Activated CD4-positive, alpha-beta T cell treated with anti-CD3 and anti-CD28 coated beads for 1 hour (primary cell): ENCODE measurements around the gene SCYGR8.
"Not testable (repeated sequence)": the region's sequence is repeated elsewhere in the genome, so short reads cannot be mapped to it uniquely, and the experiment has no call there.

Source experiments
- DNase-seq: peaks from one replicate; pipeline ENCODE4 v3.0.0-alpha.2; 2020

The SCYGR8 gene, protein sequence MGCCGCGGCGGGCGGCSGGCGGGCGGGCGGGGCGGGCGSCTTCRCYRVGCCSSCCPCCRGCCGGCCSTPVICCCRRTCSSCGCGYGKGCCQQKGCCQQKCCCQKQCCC

DNA sequence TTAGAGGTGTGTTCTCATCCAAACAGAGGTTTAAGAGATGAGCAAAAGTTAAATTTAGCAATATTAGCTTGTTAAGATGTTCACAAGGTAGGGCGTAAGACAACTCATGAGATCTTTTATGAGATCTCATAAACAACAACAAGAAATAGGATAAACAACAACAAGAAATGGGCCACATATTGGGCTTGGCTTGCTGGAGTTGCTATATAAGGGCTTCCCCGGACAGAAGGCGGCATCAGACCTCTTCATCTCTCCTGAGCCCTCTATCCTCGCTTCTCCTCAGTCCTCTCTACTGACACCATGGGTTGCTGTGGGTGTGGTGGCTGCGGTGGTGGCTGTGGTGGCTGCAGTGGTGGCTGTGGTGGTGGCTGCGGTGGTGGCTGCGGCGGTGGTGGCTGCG lies at the start of gene SCYGR8:
Gene SCYGR8, plus strand, starts transcription at position 301 of the 400 bp plus-strand sequence. Its CDS starts 0 bp downstream, at position 301.
- no peak for DNase-seq

DNA sequence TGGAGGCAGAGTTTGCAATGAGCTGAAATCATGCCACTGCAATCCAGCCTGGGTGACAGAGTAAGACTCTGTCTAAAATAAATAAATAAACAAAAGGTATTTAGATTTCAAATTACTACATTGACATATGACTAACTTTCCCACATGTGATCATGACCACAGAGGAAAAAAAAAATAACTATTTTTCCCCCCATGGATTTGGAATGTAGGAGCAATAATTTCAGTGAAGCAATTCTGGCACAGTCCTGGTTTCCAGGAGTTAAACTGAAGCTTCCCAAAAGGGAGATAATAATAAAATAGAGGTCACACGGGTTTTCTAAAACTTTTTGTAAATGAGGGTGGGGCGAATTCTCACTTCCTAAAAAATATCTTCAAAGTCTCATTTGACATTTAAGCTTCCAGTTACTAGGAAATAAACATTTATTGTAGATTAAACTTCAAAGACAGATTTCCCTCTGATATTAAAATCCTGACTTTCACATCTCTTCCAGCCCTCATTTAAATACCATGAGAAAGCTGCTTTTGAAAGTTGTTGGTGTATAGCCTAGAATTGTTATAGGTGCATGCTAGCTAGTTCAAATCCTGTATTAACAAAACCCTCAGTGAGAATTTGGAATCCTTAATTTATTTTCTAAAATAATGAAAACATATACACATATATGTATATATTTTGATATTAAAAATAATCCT lies 48.6 kb upstream of the SCYGR8 start:
- DNase-seq, result no peak

DNA sequence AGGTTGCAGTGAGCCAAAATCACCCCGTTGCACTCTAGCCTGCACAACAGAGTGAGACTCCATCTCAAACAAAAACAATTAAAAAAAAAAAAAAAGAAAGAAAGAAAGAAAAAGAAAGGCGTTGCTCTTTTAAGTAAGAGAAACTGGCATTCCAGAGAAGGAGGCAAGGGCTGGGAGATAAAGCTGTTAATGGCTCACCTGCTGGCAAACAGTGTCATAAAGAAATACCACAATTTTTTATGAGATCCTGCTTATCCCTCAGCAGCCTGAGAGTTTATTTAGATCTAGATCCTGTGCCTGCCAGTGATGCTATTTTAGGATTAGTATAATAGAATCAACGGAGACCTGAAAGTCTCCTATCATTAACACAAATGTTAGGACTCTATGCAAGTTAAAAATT lies 44.1 kb upstream of the SCYGR8 start:
- no peak for DNase-seq

DNA sequence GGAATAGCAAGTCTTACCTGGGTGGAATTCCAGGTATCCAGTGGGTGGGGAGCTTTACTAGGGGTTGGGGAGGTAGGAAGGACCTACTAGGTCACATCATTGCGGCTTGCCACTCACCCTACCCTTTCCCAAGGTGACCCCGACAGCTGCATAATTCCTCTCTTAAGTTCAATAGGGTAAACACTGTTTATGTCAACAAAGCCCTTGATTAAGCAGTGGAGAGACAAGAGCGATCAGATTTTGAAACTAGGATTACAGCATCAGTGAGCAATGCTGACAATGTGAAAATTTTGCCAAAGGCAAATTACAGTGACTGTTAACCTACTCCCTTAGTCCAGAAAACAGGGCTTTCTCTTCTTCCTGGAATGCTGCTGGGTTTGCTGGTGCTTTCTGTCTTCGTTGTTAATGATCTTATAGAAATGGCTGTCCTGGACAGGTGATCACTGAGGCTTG lies 42.4 kb upstream of the SCYGR8 start:
- DNase-seq, result no peak

DNA sequence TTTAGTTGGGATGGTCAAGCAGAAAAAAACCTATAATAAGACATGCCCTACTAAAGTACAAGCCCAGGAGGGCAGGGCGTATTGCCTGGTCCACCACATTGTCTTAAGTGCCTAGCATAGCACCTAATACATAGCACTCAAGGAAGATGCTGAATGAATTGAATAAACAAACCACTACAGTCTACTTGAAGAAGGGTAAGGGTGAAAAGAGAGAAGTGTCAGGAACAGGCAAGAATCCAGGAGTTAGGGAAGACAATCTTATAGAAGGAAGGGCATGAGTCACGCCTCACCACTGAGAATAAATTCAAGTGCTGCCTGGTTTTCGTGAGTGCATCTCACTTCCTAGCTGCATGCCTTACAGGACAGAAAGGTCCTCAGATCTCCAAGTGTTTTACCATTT lies 41.7 kb upstream of the SCYGR8 start:
- no peak for DNase-seq

DNA sequence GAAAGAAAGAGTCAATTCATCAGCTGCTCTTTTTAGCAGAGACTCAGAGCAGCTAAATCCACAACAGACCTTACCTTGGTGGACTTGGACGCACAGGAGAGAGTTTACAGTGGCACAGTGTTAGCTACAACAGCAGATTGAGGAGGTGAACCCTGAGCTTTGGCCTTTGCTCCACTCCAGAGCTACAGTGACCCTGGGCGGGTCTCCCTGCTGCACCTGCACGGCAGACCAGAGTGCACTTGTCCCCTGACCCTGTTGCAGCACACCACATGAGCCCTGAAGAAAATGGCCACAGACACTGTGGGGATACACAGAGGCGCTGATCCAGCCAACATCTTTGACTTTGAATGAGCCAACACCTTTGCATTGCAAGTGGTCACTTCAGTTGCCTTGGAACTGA lies 38.8 kb upstream of the SCYGR8 start:
- no peak for DNase-seq

DNA sequence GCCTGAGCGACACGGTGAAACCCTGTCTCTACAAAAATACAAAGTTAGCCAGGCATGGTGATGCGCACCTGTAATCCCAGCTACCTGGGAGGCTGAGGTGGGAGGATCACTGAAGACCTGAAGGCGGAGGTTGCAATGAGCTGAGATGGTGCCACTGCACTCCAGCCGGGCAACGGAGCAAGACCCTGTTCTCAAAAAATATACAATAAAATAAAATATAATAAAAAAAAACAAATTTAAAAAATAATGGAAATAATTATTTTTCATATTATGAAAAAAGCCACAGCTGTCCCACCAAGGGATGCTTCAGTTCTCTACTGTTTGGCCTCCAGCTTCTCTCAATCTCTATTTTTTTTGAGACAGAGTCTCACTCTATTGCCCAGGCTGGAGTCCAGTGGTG lies 38.3 kb upstream of the SCYGR8 start:
- DNase-seq, result no peak

DNA sequence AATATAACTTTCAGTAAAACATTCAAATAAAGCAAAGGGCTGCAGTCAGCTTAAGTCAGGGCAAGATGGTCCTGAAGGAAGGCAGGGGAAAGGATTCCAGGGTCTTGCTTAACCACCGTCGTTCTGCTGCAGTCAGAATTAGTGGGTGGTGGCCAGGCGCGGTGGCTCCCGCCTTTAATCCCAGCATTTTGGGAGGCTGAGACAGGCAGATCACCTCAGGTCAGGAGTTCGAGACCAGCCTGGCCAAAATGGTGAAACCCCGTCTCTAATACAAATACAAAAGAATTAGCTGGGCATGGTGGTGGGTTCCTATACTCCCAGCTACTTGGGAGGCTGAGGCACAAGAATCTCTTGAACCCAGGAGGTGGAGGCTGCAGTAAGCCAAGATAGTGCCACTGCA lies 34.7 kb upstream of the SCYGR8 start:
- no peak for DNase-seq

DNA sequence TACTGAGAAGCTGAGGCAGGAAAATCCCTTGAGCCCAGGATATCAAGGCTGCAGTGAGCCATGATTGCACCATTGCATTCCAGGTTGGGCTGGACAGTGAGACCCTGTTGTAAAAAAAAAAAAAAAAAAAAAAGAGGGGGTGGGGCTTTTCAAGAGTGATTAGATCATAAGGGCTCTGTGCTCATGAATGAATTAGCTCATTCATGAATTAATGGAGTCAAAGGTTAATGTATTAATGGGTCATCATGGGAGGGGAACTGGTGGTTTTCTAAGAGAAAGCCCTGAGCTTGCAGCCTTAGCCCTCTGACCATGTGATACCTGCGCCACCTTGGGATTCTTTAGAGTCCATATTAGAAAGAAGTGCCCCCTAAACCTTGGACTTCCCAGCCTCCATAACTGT lies 32.4 kb upstream of the SCYGR8 start:
- no peak for DNase-seq

DNA sequence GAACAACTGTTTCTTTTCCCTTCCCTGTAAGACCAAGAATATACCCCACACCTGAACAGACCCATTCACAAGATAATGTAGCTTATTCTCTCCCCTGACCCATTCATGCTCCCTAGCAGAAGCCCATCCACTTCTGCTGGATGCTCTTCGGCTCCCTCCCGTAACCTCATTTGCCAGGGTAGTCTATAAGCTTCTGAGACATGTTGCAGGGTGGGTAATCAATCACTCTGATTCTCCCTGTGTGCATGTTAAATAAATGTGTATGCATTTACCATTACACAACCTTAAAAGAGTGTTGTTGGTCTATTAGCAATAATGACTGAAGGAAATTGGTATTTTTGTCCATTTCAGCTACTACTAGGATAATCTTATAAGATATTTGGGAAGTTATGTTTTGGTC lies 29.2 kb upstream of the SCYGR8 start:
- no peak for DNase-seq

DNA sequence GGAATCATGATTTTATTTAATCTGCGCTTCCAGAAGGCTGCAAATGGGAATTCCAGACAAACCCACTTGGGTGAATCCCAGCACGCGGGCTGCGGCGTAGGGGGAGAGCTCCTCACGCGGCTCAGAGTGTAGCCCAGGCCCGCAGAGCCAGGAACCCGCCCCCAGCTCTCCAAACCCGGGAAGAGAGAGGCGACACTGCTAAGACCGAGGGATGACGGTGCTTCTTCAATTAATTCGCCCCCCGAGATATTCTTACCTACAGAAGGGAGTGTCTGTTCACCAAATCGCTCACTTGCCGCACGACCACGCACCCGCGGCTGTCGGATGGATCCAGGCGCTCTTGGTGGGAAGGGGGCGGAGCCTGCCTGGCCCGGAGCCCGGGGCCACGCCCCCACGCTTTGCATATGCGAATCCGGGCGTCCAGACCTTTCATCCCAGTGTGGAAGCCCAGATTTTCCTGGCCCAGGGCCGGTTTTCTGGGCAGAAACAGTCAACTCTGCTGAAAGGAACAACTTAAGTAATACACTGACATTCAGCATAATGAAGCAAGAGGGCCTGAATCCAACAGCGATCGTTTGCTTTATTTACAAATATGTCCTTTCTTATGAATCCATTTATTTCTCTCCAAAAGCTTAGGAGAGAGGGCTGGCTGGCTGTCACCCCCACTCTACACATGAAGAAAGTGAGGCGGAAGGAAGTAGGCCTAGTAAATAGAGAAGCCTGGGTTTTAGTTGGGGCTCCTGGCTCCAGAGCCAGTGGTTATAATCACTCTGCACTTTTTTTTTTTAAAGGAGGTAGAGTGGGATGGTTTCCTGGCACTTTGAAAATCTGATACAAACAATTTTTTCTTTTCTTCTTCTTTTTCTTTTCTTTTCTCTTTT lies 27.8 kb upstream of the SCYGR8 start, which contains the start of gene SLC19A3:
Gene SLC19A3, minus strand, starts transcription at position 342 of the 881 bp plus-strand sequence. CDS start 15,710 bp downstream, outside the sequence.
- DNase-seq, result no peak

DNA sequence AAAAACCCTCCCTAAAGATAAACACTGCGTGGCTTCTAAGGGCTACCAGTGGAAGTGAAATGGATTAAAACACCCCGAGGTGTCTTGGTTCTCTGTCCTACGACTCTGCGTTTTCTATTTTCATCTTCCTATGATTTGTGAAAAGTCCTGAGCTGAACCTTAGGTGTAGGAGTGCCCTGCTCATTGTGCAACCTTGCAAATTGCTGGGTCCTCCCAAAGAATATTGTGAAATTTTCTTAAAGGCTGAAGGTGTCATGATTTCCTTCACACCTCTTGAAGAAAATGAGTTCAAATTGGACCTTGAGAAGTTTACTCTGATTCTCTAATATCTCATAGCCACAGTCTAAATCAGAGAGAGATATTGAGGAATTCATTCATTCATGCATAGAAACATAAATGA lies 26.1 kb upstream of the SCYGR8 start:
- no peak for DNase-seq

DNA sequence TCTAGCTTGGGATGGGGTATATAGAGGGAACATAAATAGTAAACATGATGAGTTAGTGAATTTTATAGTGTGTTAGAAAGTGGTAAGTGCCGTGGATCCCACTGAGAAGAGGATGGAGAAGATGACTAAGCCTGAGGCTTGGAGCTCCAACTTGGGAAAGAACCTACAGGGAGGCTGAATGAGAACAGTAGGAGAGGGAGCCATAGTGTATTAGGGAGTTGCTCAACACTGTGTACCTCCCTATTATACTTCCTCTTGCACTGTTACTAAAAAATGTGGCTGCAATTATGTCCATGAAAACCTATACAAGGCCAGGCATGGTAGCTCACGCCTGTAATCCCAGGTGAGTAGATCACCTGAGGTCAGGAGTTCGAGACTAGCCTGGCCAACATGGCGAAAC lies 25.0 kb upstream of the SCYGR8 start:
- no peak for DNase-seq

DNA sequence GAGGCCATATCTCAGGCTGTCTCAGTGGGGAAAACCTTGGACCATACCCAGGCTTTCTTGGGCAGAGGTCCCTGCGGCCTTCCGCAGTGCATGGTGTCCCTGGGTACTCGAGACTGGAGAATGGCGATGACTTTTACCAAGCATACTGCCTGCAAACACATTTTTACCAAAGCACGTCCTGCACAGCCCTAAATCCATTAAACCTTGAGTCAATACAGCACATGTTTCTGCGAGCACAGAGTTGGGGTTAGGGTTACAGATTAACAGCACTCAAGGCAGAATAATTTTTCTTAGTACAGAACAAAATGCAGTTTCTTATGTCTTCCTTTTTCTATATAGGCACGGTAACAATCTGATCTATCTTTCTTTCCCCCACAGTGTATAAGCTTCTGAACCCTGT lies 22.9 kb upstream of the SCYGR8 start:
- not testable (repeated sequence) for DNase-seq

DNA sequence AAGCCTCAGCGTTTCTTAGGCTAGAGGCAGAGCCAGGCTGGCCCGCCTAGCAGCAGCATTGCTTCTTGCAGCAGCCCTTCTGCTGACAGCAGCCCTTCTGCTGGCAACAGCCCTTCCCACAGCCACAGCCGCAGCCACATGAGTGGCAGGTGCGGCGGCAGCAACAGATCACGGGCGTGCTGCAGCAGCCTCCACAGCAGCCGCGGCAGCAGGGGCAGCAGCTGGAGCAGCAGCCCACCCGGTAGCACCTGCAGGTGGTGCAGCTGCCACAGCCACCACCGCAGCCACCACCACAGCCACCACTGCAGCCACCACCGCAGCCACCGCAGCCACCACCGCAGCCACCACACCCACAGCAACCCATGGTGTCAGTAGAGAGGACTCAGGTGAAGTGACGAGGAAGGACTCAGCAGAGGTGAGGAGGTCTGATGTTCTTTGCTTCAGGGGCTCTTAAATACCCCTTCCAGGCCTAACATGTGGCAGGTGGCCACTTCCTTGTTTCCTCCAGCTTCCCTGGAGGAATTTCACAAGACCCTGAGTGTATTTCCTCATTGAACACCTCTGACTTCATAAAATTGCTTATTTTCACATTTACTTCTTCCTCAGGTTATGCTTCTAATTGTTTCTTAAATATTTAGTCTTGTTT lies 21.2 kb upstream of the SCYGR8 start, which contains the start of gene SCYGR6:
Gene SCYGR6, minus strand, starts transcription at position 364 of the 646 bp plus-strand sequence. Its CDS starts 0 bp downstream, at position 364.
- DNase-seq, result no peak

DNA sequence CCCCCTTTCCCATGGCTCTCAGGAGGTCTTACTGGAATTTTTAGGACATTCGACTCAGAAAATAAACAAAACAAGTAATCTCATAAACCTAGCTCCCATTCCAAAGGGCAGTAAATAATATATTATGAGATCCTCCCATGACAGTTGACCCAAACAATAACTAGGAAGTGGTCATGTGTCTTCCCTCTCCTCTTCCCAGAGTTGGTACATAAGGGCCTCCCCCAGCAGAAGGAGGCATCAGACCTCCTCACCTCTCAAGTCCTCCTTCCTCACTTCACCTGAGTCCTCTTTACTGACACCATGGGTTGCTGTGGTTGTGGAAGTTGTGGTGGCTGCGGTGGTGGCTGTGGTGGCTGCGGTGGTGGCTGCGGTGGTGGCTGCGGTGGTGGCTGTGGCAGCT lies 17.7 kb upstream of the SCYGR8 start, which contains the start of gene SCYGR7:
Gene SCYGR7, plus strand, starts transcription at position 301 of the 400 bp plus-strand sequence. Its CDS starts 0 bp downstream, at position 301.
- DNase-seq, result no peak

DNA sequence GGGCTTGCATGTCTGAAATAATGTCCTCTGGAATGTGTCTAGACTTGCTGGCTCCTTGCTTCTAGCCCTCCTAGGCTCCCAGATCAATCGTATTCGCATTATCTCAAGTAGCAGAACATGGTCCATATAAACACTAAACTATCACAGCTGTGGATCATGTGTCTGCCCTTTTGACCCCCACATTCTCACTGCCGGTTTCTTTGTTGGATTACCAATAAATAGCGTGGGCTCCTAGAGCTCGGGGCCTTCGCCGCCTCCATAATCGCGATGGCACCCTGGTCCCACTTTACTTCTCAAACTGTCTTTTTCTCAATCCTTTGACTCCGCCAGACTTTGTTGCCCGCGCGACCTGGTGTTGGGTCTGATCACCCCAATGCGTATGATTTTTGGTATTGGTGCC lies 6.3 kb upstream of the SCYGR8 start:
- no peak for DNase-seq

DNA sequence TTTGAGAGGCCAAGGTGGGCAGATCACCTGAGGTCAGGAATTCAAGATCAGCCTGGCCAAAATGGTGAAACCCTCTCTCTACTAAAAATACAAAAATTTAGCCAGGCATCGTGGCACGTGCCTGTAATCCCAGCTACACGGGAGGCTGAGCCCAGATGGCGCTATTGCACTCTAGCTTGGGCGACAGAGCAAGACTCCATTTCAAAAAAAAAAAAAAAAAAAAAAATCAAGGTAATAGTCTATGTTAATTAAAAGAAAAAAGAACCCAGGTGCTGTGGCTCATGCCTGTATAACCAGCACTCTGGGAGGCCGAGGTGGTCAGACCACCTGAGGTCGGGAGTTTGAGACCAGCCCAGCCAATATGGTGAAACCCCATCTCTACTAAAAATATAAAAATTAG lies 5.0 kb upstream of the SCYGR8 start:
- DNase-seq, result not testable (repeated sequence)

DNA sequence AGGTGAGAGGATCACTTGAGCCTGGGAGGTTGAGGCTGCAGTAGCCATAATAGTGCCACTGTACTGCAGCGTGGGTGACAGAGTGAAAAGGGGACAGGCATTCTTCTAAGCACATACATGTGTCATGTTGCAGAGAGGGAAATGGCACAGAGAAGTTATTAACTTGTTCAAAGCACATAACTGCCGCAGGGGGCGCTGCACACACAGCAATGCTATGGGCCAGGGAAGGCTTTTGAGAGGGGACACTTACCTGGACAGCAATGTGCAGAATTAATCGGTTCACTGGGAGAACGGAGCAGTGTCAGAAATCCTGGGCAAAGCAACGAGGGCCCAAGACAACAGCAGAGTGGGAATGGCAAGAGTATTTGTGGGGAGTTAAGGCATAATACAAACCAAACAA lies 2.4 kb downstream of the SCYGR8 start:
- no peak for DNase-seq

DNA sequence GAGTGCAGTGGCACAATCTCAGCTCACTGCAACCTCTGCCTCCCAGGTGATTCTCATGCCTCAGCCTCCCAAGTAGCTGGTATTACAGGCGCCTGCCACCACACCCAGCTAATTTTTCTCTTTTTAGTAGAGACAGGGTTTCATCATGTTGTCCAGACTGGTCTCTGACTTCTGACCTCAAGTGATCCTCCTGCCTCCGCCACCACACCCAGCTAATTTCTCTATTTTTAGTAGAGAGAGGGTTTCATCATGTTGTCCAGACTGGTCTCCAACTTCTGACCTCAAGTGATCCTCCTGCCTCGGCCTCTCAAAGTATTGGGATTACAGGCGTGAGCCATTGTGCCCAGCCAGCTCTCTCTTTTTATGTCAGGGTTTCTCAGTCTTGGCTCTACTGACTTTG lies 10.6 kb downstream of the SCYGR8 start:
- not testable (repeated sequence) for DNase-seq

DNA sequence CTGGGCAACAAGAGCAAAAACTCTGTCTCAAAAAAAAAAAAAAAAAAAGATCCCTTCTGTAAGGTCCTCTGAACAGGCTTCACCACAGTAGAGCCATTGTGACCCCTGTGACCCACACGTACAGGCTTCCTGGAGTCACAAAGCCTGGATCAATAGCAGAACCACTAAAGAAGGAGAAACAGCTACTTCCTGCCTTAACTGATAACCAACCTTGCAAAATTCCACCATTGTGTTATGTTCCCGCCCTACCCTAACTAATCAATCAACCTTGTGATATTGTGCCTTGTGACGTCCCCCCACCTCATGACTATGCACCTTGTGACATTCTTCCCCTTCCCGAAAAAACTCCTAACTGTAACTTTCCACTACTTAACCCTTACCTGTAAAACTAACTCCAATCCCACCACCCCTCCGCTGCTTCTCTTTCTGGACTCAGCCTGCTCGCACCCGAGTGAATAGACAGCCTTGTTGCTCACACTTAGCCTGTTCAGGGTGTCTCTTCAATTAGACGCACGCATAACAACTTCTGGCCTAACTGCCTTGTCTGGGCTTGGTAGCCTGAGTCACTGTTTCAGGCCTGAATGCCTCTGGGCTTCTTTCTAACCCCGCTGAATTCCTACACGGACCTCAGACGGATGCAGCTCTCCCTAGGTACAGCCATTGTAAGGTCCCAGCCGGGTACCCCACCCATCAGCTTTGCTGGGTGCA lies 13.9 kb downstream of the SCYGR8 start:
- DNase-seq, result no peak

DNA sequence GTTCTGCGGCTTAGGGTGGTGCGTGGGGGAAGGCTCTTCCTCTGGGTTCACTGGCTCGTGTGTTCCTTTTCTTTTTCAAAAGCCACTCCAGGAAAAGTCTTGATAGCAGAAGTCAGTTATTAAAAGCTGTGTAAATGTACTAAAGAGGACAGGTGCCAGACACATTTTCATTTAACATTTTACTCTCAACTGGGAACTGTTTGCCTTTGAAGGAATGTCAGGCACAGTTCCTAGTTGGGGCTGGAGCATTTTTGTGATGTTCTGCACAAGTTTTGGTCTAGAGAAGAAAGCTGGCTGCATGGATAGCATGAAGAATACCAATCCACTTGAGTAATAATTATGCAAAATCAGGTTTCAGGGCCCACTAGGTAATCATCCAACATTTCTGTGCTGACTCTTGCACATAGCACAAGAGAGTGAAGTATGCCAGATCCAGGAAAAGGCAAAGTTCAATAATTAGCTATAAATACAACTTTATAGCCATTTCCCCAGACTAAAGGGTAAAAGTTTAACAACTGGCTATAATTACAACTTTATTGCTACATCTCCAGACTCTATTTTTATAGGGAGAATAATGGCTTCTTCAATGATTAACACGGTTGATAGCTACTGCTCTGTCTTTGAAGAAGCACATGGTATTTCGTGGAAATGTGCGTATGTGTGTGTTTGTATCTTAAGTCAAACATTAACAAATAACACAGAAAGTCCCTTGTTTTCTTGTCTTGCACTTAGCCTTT lies 16.2 kb downstream of the SCYGR8 start:
- DNase-seq, result no peak
